ENCODE results near the gene ATP2A1.

GRCh38 chr16:28872952-28873351 lies 5.3 kb upstream of the ATP2A1 start:
- no peak for TF ChIP-seq ZBTB7A (tag by site-specific recombination; IDR thresholded peaks at IDR 0.05; ENCODE audit: low read depth)
- TF ChIP-seq, protein P1, sequence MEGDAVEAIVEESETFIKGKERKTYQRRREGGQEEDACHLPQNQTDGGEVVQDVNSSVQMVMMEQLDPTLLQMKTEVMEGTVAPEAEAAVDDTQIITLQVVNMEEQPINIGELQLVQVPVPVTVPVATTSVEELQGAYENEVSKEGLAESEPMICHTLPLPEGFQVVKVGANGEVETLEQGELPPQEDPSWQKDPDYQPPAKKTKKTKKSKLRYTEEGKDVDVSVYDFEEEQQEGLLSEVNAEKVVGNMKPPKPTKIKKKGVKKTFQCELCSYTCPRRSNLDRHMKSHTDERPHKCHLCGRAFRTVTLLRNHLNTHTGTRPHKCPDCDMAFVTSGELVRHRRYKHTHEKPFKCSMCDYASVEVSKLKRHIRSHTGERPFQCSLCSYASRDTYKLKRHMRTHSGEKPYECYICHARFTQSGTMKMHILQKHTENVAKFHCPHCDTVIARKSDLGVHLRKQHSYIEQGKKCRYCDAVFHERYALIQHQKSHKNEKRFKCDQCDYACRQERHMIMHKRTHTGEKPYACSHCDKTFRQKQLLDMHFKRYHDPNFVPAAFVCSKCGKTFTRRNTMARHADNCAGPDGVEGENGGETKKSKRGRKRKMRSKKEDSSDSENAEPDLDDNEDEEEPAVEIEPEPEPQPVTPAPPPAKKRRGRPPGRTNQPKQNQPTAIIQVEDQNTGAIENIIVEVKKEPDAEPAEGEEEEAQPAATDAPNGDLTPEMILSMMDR (tag by site-specific recombination; IDR thresholded peaks at IDR 0.05), result no peak
- TF ChIP-seq ZNF426 (tag by site-specific recombination; IDR thresholded peaks at IDR 0.05), result no peak
- no peak for TF ChIP-seq ZNF639 (tag by site-specific recombination; IDR thresholded peaks at IDR 0.05)
- TF ChIP-seq KLF8 (tag by site-specific recombination; IDR thresholded peaks at IDR 0.05), result no peak
- TF ChIP-seq ZXDB (tag by site-specific recombination; IDR thresholded peaks at IDR 0.05), result no peak
- TF ChIP-seq YY1 (tag by site-specific recombination; IDR thresholded peaks at IDR 0.05), result no peak
- no peak for TF ChIP-seq AEBP2 (tag by site-specific recombination; IDR thresholded peaks at IDR 0.05; ENCODE audit: borderline replicate concordance)
- TF ChIP-seq KLF10 (tag by site-specific recombination; IDR thresholded peaks at IDR 0.05), result no peak
